Body of pancreas (tissue), 4 donors: ENCODE results near the gene LHX5. TPM values are rescaled to one million over a fixed set of nuclear protein-coding genes. Genes with fewer than 3 reads are reported as not detected.

Experiments
- ATAC-seq: fragments of 150-250 bp; one replicate; pipeline ENCODE4 v1.9.1; 2016
- DNase-seq, 4 donors: peaks; one replicate each; pipeline ENCODE4 v3.0.0-alpha.2; 2019
- H3K27ac ChIP-seq, 4 donors: fragments of 200-600 bp; sonication (generic); 1 replicate in 3 of 4; 2 replicates in 1 of 4; pipeline versions ENCODE4 v1.5.1 to v1.6.1; 2016 to 2019; ENCODE audit warnings: mild to moderate bottlenecking in 1 of 4, mixed read lengths in 1 of 4, moderate library complexity in 1 of 4
- H3K27me3 ChIP-seq, 2 donors: fragments of 200-600 bp; sonication (generic); one replicate each; pipeline ENCODE4 v1.6.0; 2016; ENCODE audit warnings: mild to moderate bottlenecking in 1 of 2
- H3K36me3 ChIP-seq, 2 donors: fragments of 200-600 bp; sonication (generic); replicated peaks in 1 of 2; 2 replicates each; pipeline ENCODE4 v1.5.1; 2016; ENCODE audit warnings: low read depth in 2 of 2; ENCODE audit not compliant: insufficient read depth in 1 of 2
- H3K4me1 ChIP-seq: fragments of 200-600 bp; sonication (generic); one replicate; pipeline ENCODE4 v1.6.0; 2016
- H3K4me3 ChIP-seq, 2 donors: fragments of 200-600 bp; sonication (generic); 1 replicate in 1 of 2; 2 replicates in 1 of 2; pipeline ENCODE4 v1.5.1; 2016 to 2019
- H3K9me3 ChIP-seq, 3 donors: fragments of 200-600 bp; sonication (generic); 1 replicate in 2 of 3; 2 replicates in 1 of 3; pipeline ENCODE4 v1.5.1; 2016
- CTCF ChIP-seq, 7 experiments: fragments of 450-650 bp in 4 of 7; fragments of 200-600 bp in 3 of 7; sonication (generic) in 3 of 7; IDR thresholded peaks; one replicate each; pipeline ENCODE4 v1.5.1; 2016 to 2019; ENCODE audit warnings: antibody characterized with exemption in 7 of 7
- POLR2A ChIP-seq, 3 donors: fragments of 450-650 bp; IDR thresholded peaks; one replicate each; pipeline ENCODE4 v1.6.1; 2016; ENCODE audit warnings: antibody characterized with exemption in 3 of 3, mild to moderate bottlenecking in 2 of 3
- WGBS, 2 donors: methylation state at CpG; one replicate each; pipeline ENCODE4 v1.1.5; 2017; 5-methylcytosine and 5-hydroxymethylcytosine counted together
- intact Hi-C: fragments of 100-400 bp; cut with DNase I; formaldehyde crosslinking; loops from one replicate; pipeline ENCODE4 v1.15.1; 2023
- total RNA-seq, 2 donors: library from RNA; depleted of rRNA; stranded (reverse); fragments of >200 nt; gene quantifications; one replicate each; pipeline ENCODE4 v1.1.0, GENCODE V29; 2016

Gene LHX5
- total RNA-seq, 2 donors from 2014 or later = not detected

DNA sequence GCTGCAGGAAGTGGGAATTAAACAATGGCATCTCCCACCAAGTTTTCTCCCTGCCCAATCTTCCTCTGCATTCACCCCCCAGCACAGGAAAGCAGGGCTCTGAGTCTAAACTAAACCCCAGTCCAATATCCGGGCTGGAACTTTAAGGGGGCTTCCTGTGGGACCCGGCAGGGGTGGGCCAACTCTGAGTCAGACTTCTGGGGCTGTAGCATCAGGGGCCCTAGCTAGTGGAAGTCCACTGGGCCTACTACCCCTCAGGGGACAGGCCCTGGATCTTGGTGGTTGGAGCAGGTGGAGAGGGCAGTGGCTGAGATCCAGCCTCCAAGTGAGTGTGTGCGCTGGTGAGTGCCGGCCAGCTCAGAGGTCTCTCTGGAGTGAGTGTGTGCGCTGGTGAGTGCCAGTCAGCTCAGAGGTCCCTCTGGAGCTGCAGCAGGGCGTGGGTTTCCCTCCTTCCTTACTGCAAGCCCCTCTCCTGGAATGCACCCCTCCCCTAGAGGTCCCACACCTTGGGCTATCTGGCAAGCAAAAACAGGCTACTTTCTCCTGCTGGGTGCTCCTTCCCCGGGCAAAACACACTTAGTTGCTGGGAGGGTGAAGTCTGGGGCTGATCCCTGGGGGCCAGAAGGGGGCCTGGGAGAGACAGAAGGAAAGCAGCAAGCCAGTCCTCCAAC lies 5.6 kb upstream of the LHX5 start:
- Histone ChIP-seq H3K9me3 (no peaks in the 10 kb centered on the region), H3K27me3 (peaks cover 0 to 32% of the 10 kb centered on the region in 2 donors), H3K36me3 (no peaks in the 10 kb centered on the region), H3K4me1 (no peaks in the 10 kb centered on the region), H3K27ac (no peak overlapping the region), H3K4me3 (no peak overlapping the region)
- ATAC-seq (no peak), DNase-seq (no peak)
- intact Hi-C loops = no loop called here
- 2 to 7% methylated on average over 7 of the region's 7 CpGs for WGBS, 2 donors
- TF ChIP-seq CTCF (IDR thresholded peaks at IDR 0.05) = no peak
- TF ChIP-seq POLR2A (IDR thresholded peaks at IDR 0.05) = no peak

DNA sequence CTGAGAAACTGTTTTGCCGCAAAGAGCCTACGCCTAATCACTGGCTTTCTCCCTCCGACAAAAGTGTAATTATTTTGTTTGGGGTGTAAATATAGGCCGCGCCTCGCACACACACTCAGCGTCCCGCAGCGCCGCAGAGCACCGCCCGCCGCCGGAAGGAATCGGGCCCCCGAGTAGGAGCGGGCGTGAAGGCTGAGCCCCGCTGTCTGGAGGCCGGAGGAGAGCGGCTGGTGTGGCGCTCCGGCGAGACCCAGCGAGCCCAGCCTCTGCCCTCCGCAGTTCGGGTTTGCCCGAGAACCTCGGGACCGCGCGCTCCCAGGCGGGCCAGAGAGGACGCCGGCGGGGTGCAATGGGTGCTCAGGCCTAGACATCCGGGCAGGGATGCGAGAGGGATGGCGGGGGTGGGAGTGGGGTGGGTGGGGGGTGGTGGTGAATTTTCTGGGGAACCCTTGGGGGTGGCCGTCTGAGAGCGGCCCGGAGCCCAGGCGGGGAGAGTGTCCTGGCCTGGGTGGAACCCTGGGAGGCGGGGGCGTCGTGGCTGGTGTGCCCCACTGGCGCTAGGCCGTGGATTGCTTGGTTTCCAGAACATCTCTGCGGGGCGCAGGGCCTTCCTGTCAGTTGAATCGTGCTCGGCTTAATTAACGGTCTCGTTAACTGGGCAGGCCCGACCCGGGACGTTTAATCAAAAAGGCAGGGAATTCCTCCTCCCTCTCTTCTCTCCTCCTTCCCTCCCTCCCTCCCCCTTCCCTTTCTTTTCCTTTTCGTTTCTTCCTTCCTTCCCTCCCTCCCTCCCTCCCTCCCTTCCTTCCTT lies 4.7 kb upstream of the LHX5 start:
- no peak overlapping the region for H3K4me3 ChIP-seq
- DNase-seq (no peak), ATAC-seq (no peak)
- intact Hi-C loops = no loop called here
- 1 to 5% methylated on average over 12 to 58 of the region's 58 CpGs for WGBS, 2 donors
- TF ChIP-seq POLR2A (IDR thresholded peaks at IDR 0.05) (no peak), CTCF (IDR thresholded peaks at IDR 0.05) (no peak)
- peaks cover 0 to 28% of the 10 kb centered on the region in 2 donors for H3K27me3 ChIP-seq
- no peaks in the 10 kb centered on the region for H3K36me3 ChIP-seq
- H3K27ac ChIP-seq = no peak overlapping the region
- H3K4me1 ChIP-seq = no peaks in the 10 kb centered on the region
- H3K9me3 ChIP-seq = no peaks in the 10 kb centered on the region

DNA sequence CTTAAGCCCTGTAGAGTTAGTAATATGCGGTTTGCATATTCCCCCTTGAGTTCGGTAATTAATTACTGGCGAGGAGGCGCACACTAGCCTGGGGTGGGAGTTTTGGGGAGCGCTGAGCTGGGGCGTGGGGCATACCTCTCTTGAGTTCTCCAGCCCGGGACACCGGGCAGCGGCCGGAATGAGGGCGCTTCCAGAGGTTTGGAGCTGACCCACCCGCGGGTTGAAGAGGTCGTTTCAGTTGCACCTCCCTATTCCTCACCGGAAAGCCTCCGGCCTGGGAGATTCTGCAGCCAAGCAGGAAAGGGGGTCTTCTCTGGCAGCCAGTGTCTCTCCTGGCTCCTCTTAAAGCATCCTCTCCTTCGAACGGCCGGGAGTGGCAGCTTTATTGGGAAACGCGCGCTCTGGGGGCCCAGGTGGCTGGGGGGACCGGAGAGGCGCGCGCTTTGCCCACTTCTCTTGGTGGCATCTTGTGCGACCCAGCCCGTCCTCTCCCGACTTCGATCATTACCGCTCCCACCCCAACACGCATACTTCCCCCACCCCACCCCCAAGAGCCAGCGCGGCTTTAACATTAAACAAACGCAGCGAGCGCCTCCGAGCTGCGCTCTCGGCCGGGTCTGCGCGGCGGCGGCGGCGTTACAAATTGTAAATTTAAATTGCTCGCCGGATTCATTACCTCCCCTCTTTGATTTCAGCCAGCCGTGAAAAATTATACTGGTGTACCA lies 3.9 kb upstream of the LHX5 start:
- no peaks in the 10 kb centered on the region for H3K4me1 ChIP-seq
- H3K27ac ChIP-seq = no peak overlapping the region
- no peak for ATAC-seq
- H3K4me3 ChIP-seq = no peak overlapping the region
- TF ChIP-seq POLR2A (IDR thresholded peaks at IDR 0.05) = no peak
- no peak for TF ChIP-seq CTCF (IDR thresholded peaks at IDR 0.05)
- intact Hi-C loops = no loop called here
- no peaks in the 10 kb centered on the region for H3K36me3 ChIP-seq
- peaks cover 0 to 31% of the 10 kb centered on the region in 2 donors for H3K27me3 ChIP-seq
- DNase-seq = no peak
- no peaks in the 10 kb centered on the region for H3K9me3 ChIP-seq
- whole genome bisulfite sequencing, 2 donors = 1 to 2% methylated on average over 39 to 50 of the region's 50 CpGs

DNA sequence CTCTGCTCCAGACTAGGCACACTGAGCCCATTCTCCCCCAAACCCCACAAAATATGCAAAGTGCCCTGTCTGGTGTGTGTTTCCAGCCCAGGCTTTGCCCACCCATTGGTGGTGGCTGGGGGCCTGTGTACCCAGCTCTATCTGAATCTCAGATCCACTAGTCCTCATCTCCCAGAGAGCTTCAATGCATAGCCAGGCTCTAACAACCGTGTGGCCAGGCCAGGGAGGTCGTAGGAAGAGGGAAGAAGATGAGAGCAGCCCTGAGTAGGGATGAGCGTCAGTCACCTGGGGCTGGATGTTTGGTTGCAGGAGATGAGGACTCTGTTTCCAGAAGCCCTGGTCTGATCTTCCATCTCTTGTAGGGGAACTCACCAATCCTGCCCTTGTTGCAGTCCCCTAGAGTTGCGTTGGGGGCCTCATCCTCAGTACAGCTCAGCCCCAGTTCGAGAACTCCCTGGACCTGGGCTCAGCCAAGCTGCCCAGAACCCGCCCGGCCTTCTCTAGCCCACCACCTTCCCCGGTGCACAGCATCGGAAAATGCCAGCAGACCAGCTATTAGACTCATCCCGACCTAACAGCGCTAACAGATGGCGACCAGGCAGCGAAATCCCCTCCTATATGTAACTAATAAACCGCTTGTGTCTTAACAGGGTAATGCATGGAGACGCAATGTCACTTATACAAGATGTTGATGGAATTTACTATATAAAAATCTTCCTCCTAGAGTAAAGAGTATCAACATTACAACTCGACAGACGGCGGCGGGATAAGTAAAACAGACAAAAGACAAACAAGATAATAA lies 3.2 kb upstream of the LHX5 start:
- no peaks in the 10 kb centered on the region for H3K36me3 ChIP-seq
- WGBS, 2 donors = 3 to 4% methylated on average over 19 of the region's 19 CpGs
- TF ChIP-seq POLR2A (IDR thresholded peaks at IDR 0.05) = no peak
- TF ChIP-seq CTCF (IDR thresholded peaks at IDR 0.05) = no peak
- intact Hi-C loops = no loop called here
- H3K27me3 ChIP-seq = peaks cover 0 to 36% of the 10 kb centered on the region in 2 donors
- DNase-seq (no peak), ATAC-seq (no peak)
- no peaks in the 10 kb centered on the region for H3K9me3 ChIP-seq
- H3K27ac ChIP-seq = no peak overlapping the region
- H3K4me3 ChIP-seq = no peak overlapping the region
- no peaks in the 10 kb centered on the region for H3K4me1 ChIP-seq
